IPS DF 6.9 (cell line): Measurements from ENCODE around the gene HSF2BP.
"Not testable (repeated sequence)": the region's sequence is repeated elsewhere in the genome, so short reads cannot be mapped to it uniquely, and the experiment has no call there.

Experiments used
- DNase-seq: peaks from one replicate; pipeline ENCODE4 v3.0.0-alpha.2; 2013; ENCODE audit warnings: low read depth, low spot score
- H3K27ac ChIP-seq: one replicate; pipeline ENCODE4 v1.5.1; 2013; ENCODE audit warnings: low read length, control low read depth
- H3K27me3 ChIP-seq: 2 replicates; pipeline ENCODE4 v1.6.1; 2013; ENCODE audit warnings: mild to moderate bottlenecking, low read length; ENCODE audit not compliant: control insufficient read depth, insufficient read depth
- H3K36me3 ChIP-seq: 2 replicates; pipeline ENCODE4 v1.6.1; 2013; ENCODE audit warnings: low read length; ENCODE audit not compliant: control insufficient read depth, insufficient read depth
- H3K4me1 ChIP-seq: 2 replicates; pipeline ENCODE4 v1.6.1; 2013; ENCODE audit warnings: low read length; ENCODE audit not compliant: control insufficient read depth, insufficient read depth
- H3K4me3 ChIP-seq: 2 replicates; pipeline ENCODE4 v1.5.1; 2013; ENCODE audit warnings: mild to moderate bottlenecking, low read length
- H3K9me3 ChIP-seq: 2 replicates; pipeline ENCODE4 v1.6.1; 2013; ENCODE audit warnings: low read length, inconsistent platforms; ENCODE audit not compliant: control insufficient read depth, insufficient read depth
- WGBS: extraction: QIAGEN DNeasy Blood & Tissue Kit; methylation state at CpG from one replicate; pipeline ENCODE4 v1.1.7; 2013; ENCODE audit warnings: mixed read lengths, missing lambda C conversion rate; ENCODE audit not compliant: insufficient read length, insufficient coverage; 5-methylcytosine and 5-hydroxymethylcytosine counted together

HSF2BP gene

GRCh38 chr21:43686811-43687565 lies 27.7 kb upstream of the HSF2BP start:
- Histone ChIP-seq H3K9me3 (no peaks in the 10 kb centered on the region), H3K36me3 (peaks cover 68% of the 10 kb centered on the region), H3K4me3 (no peak overlapping the region), H3K4me1 (no peaks in the 10 kb centered on the region), H3K27ac (no peak overlapping the region), H3K27me3 (no peaks in the 10 kb centered on the region)
- no peak for DNase-seq
- WGBS, result no CpG with 5 or more reads among the region's 21 CpGs

GRCh38 chr21:43684424-43684823 lies 25.1 kb upstream of the HSF2BP start:
- WGBS, result no CpG with 5 or more reads among the region's 3 CpGs
- no peak overlapping the region for H3K4me3 ChIP-seq
- H3K36me3 ChIP-seq, result peaks cover 50% of the 10 kb centered on the region
- no peaks in the 10 kb centered on the region for H3K9me3 ChIP-seq
- H3K27me3 ChIP-seq, result no peaks in the 10 kb centered on the region
- no peak for DNase-seq
- no peaks in the 10 kb centered on the region for H3K4me1 ChIP-seq
- H3K27ac ChIP-seq, result no peak overlapping the region

GRCh38 chr21:43681650-43682049 lies 22.4 kb upstream of the HSF2BP start:
- DNase-seq, result no peak
- Histone ChIP-seq H3K36me3 (peaks cover 25% of the 10 kb centered on the region), H3K27ac (no peak overlapping the region), H3K27me3 (no peaks in the 10 kb centered on the region), H3K4me1 (no peaks in the 10 kb centered on the region), H3K4me3 (no peak overlapping the region), H3K9me3 (no peaks in the 10 kb centered on the region)
- no CpG with 5 or more reads among the region's 6 CpGs for WGBS

- not testable (repeated sequence) for H3K4me1 ChIP-seq, H3K27ac ChIP-seq, H3K9me3 ChIP-seq, H3K27me3 ChIP-seq, H3K4me3 ChIP-seq, DNase-seq
- WGBS, result no CpG with 5 or more reads among the region's 6 CpGs
- H3K36me3 ChIP-seq, result peaks cover 22% of the 10 kb centered on the region
Observed at GRCh38 chr21:43680421-43680820, 21.1 kb upstream of the HSF2BP start.

- H3K27ac ChIP-seq, result no peak overlapping the region
- DNase-seq, result no peak
- H3K4me1 ChIP-seq, result no peaks in the 10 kb centered on the region
- no peaks in the 10 kb centered on the region for H3K27me3 ChIP-seq
- peaks cover 18% of the 10 kb centered on the region for H3K36me3 ChIP-seq
- no CpG with 5 or more reads among the region's 12 CpGs for WGBS
- H3K9me3 ChIP-seq, result no peaks in the 10 kb centered on the region
- H3K4me3 ChIP-seq, result no peak overlapping the region
Observed at GRCh38 chr21:43679951-43680350, 20.7 kb upstream of the HSF2BP start.

GRCh38 chr21:43676391-43676790 lies 17.1 kb upstream of the HSF2BP start:
- H3K36me3 ChIP-seq, result peaks cover 12% of the 10 kb centered on the region
- H3K4me3 ChIP-seq, result no peak overlapping the region
- H3K27ac ChIP-seq, result no peak overlapping the region
- H3K4me1 ChIP-seq, result no peaks in the 10 kb centered on the region
- no peaks in the 10 kb centered on the region for H3K9me3 ChIP-seq
- DNase-seq, result no peak
- H3K27me3 ChIP-seq, result no peaks in the 10 kb centered on the region
- WGBS, result no CpG with 5 or more reads among the region's 15 CpGs

GRCh38 chr21:43675871-43676270 lies 16.6 kb upstream of the HSF2BP start:
- H3K36me3 ChIP-seq, result peaks cover 12% of the 10 kb centered on the region
- DNase-seq, result no peak
- no peaks in the 10 kb centered on the region for H3K9me3 ChIP-seq
- no CpG with 5 or more reads among the region's 3 CpGs for whole genome bisulfite sequencing
- H3K4me3 ChIP-seq, result no peak overlapping the region
- no peaks in the 10 kb centered on the region for H3K27me3 ChIP-seq
- no peaks in the 10 kb centered on the region for H3K4me1 ChIP-seq
- H3K27ac ChIP-seq, result no peak overlapping the region

GRCh38 chr21:43669828-43670605 lies 10.7 kb upstream of the HSF2BP start:
- no CpG with 5 or more reads among the region's 20 CpGs for WGBS
- no peaks in the 10 kb centered on the region for H3K9me3 ChIP-seq
- H3K27me3 ChIP-seq, result no peaks in the 10 kb centered on the region
- no peak overlapping the region for H3K27ac ChIP-seq
- no peaks in the 10 kb centered on the region for H3K4me1 ChIP-seq
- H3K4me3 ChIP-seq, result no peak overlapping the region
- H3K36me3 ChIP-seq, result peaks cover 8% of the 10 kb centered on the region
- DNase-seq, result no peak

GRCh38 chr21:43667191-43667904 lies 8.1 kb upstream of the HSF2BP start:
- Histone ChIP-seq H3K9me3 (no peaks in the 10 kb centered on the region), H3K4me3 (no peak overlapping the region), H3K27ac (no peak overlapping the region), H3K36me3 (peaks cover 13% of the 10 kb centered on the region), H3K27me3 (no peaks in the 10 kb centered on the region), H3K4me1 (no peaks in the 10 kb centered on the region)
- no peak for DNase-seq
- WGBS, result no CpG with 5 or more reads among the region's 7 CpGs

- H3K4me1 ChIP-seq, result no peaks in the 10 kb centered on the region
- H3K36me3 ChIP-seq, result peaks cover 13% of the 10 kb centered on the region; the same call in 1 of the 2 replicates
- no peak for DNase-seq
- no peak overlapping the region for H3K4me3 ChIP-seq
- H3K9me3 ChIP-seq, result no peaks in the 10 kb centered on the region
- no peak overlapping the region for H3K27ac ChIP-seq
- no peaks in the 10 kb centered on the region for H3K27me3 ChIP-seq
- no CpG with 5 or more reads among the region's 4 CpGs for WGBS
Observed at GRCh38 chr21:43665879-43666278, 6.6 kb upstream of the HSF2BP start.
